Skeletal muscle tissue (tissue), 4 donors: Measurements from ENCODE around the gene OCA2. TPM values are rescaled to one million over a fixed set of nuclear protein-coding genes. Genes with fewer than 3 reads are reported as not detected.

Experiments used
- H3K27ac ChIP-seq: one replicate; pipeline ENCODE4 v1.7.0; 2013; ENCODE audit warnings: mild to moderate bottlenecking, low read depth, low read length, inconsistent platforms
- H3K27me3 ChIP-seq, 3 donors: one replicate each; pipeline ENCODE4 v1.7.0; 2013; ENCODE audit warnings: low read length in 3 of 3; ENCODE audit not compliant: control insufficient read depth in 3 of 3, insufficient read depth in 3 of 3
- H3K36me3 ChIP-seq, 3 donors: one replicate each; pipeline ENCODE4 v1.7.0; 2013; ENCODE audit warnings: low read length in 3 of 3; ENCODE audit not compliant: control insufficient read depth in 3 of 3, insufficient read depth in 3 of 3
- H3K4me1 ChIP-seq, 3 donors: one replicate each; pipeline ENCODE4 v1.7.0; 2013; ENCODE audit warnings: low read length in 3 of 3, mild to moderate bottlenecking in 3 of 3; ENCODE audit not compliant: control insufficient read depth in 3 of 3, insufficient read depth in 3 of 3
- H3K4me3 ChIP-seq, 3 donors: one replicate each; pipeline ENCODE4 v1.7.0; 2013; ENCODE audit warnings: low read length in 3 of 3
- H3K9ac ChIP-seq, 3 donors: one replicate each; pipeline ENCODE4 v1.7.0; 2013; ENCODE audit warnings: low read length in 3 of 3, mild to moderate bottlenecking in 3 of 3, moderate library complexity in 2 of 3, low read depth in 1 of 3
- H3K9me3 ChIP-seq, 3 donors: one replicate each; pipeline ENCODE4 v1.7.0; 2013; ENCODE audit warnings: low read length in 3 of 3; ENCODE audit not compliant: control insufficient read depth in 3 of 3
- total RNA-seq: library from RNA; depleted of rRNA; stranded (reverse); fragments of >200 nt; gene quantifications from one replicate; pipeline ENCODE4 v1.2.3, GENCODE V29; 2014
- donor health status: Osteomylitis.

OCA2 gene
- total RNA-seq, 1 donor from 2014 or later: 5.7 TPM

GRCh38 chr15:28021281-28022039 lies 77.7 kb downstream of the OCA2 start:
- Histone ChIP-seq H3K27ac (no peak overlapping the region), H3K9me3 (no peaks in the 10 kb centered on the region), H3K27me3 (peaks cover 0 to 3% (median 0%) of the 10 kb centered on the region in 3 donors), H3K4me3 (no peak overlapping the region), H3K4me1 (no peaks in the 10 kb centered on the region), H3K36me3 (no peaks in the 10 kb centered on the region), H3K9ac (no peak overlapping the region)

- H3K4me3 ChIP-seq: no peak overlapping the region
- H3K27me3 ChIP-seq: peaks cover 0 to 3% (median 0%) of the 10 kb centered on the region in 3 donors
- H3K27ac ChIP-seq: no peak overlapping the region
- no peaks in the 10 kb centered on the region for H3K4me1 ChIP-seq
- no peaks in the 10 kb centered on the region for H3K9me3 ChIP-seq
- no peaks in the 10 kb centered on the region for H3K36me3 ChIP-seq
- H3K9ac ChIP-seq: no peak overlapping the region
These were observed 78.5 kb downstream of the OCA2 start for GRCh38 chr15:28020644-28021043.

GRCh38 chr15:28019594-28020309 lies 79.4 kb downstream of the OCA2 start:
- no peak overlapping the region for H3K27ac ChIP-seq
- H3K9ac ChIP-seq: no peak overlapping the region
- no peaks in the 10 kb centered on the region for H3K36me3 ChIP-seq
- H3K9me3 ChIP-seq: peaks cover 0 to 3% (median 0%) of the 10 kb centered on the region in 3 donors
- H3K4me1 ChIP-seq: no peaks in the 10 kb centered on the region
- no peak overlapping the region for H3K4me3 ChIP-seq
- H3K27me3 ChIP-seq: peaks cover 0 to 3% (median 0%) of the 10 kb centered on the region in 3 donors

GRCh38 chr15:28018291-28019044 lies 80.6 kb downstream of the OCA2 start:
- H3K27me3 ChIP-seq: peaks cover 0 to 2% (median 0%) of the 10 kb centered on the region in 3 donors
- H3K9ac ChIP-seq: no peak overlapping the region
- no peaks in the 10 kb centered on the region for H3K4me1 ChIP-seq

GRCh38 chr15:28017423-28017924 lies 81.6 kb downstream of the OCA2 start:
- H3K27me3 ChIP-seq: no peaks in the 10 kb centered on the region
- no peak overlapping the region for H3K27ac ChIP-seq
- no peaks in the 10 kb centered on the region for H3K36me3 ChIP-seq
- no peak overlapping the region for H3K4me3 ChIP-seq
- H3K9me3 ChIP-seq: peaks cover 0 to 4% (median 0%) of the 10 kb centered on the region in 3 donors
- no peaks in the 10 kb centered on the region for H3K4me1 ChIP-seq
- no peak overlapping the region for H3K9ac ChIP-seq

More at GRCh38 chr15:28018291-28019044, 80.6 kb downstream of the OCA2 start:
- Histone ChIP-seq H3K27ac (no peak overlapping the region), H3K9me3 (peaks cover 0 to 4% (median 0%) of the 10 kb centered on the region in 3 donors), H3K4me3 (no peak overlapping the region), H3K36me3 (no peaks in the 10 kb centered on the region)

- Histone ChIP-seq H3K27ac (no peak overlapping the region), H3K9me3 (peaks cover 0 to 4% (median 0%) of the 10 kb centered on the region in 3 donors)
These were observed 83.3 kb downstream of the OCA2 start for GRCh38 chr15:28015855-28016254.

GRCh38 chr15:28014623-28015200 lies 84.4 kb downstream of the OCA2 start:
- Histone ChIP-seq H3K27me3 (no peaks in the 10 kb centered on the region), H3K9ac (no peak overlapping the region), H3K4me1 (no peaks in the 10 kb centered on the region), H3K9me3 (peaks cover 0 to 4% (median 0%) of the 10 kb centered on the region in 3 donors), H3K4me3 (no peak overlapping the region), H3K27ac (no peak overlapping the region), H3K36me3 (no peaks in the 10 kb centered on the region)

More at GRCh38 chr15:28015855-28016254, 83.3 kb downstream of the OCA2 start:
- H3K4me1 ChIP-seq: no peaks in the 10 kb centered on the region
- H3K9ac ChIP-seq: no peak overlapping the region
- no peaks in the 10 kb centered on the region for H3K27me3 ChIP-seq
- H3K36me3 ChIP-seq: no peaks in the 10 kb centered on the region
- no peak overlapping the region for H3K4me3 ChIP-seq

- Histone ChIP-seq H3K27me3 (no peaks in the 10 kb centered on the region), H3K9me3 (peaks cover 0 to 4% (median 0%) of the 10 kb centered on the region in 3 donors), H3K4me1 (no peaks in the 10 kb centered on the region), H3K36me3 (no peaks in the 10 kb centered on the region), H3K27ac (no peak overlapping the region), H3K4me3 (no peak overlapping the region), H3K9ac (no peak overlapping the region)
These were observed 85.1 kb downstream of the OCA2 start for GRCh38 chr15:28013976-28014375.

- Histone ChIP-seq H3K27ac (no peak overlapping the region), H3K9me3 (peaks cover 0 to 4% (median 0%) of the 10 kb centered on the region in 3 donors), H3K9ac (no peak overlapping the region), H3K27me3 (no peaks in the 10 kb centered on the region), H3K4me1 (no peaks in the 10 kb centered on the region), H3K36me3 (no peaks in the 10 kb centered on the region), H3K4me3 (no peak overlapping the region)
These were observed 85.6 kb downstream of the OCA2 start for GRCh38 chr15:28013480-28013879.
